Measurements from ENCODE around the gene UBE2M. TPM values are rescaled to one million over a fixed set of nuclear protein-coding genes. Genes with fewer than 3 reads are reported as not detected.

UBE2M gene
- total and polyA plus RNA-seq, 2 experiments from 2014 or later: 27.6 to 64.5 TPM

GRCh38 chr19:58563823-58564222 lies 5.4 kb upstream of the UBE2M start (continued):
- TF ChIP-seq REST (IDR thresholded peaks at IDR 0.05; ENCODE audit: unreplicated experiment) (no peak), ETS1 (IDR thresholded peaks at IDR 0.05) (no peak), EZH2phosphoT487 (IDR thresholded peaks at IDR 0.05; ENCODE audit: unreplicated experiment) (no peak), CREB1 (CRISPR knock-in tag; IDR thresholded peaks at IDR 0.05; ENCODE audit: low read depth) (no peak), STAT1 (IDR thresholded peaks at IDR 0.05; ENCODE audit: unreplicated experiment) (no peak), ZNF331 (CRISPR knock-in tag; IDR thresholded peaks at IDR 0.05; ENCODE audit: low read depth) (no peak), EZH2 (IDR thresholded peaks at IDR 0.05; ENCODE audit: low read depth, unreplicated experiment) (no peak), NANOG (IDR thresholded peaks at IDR 0.05; ENCODE audit: borderline replicate concordance) (no peak)

- H3F3A ChIP-seq (replicated peaks; ENCODE audit: low read depth): peaks cover 21% of the 10 kb centered on the region
- Mint-ChIP-seq H3K4me3 (peak overlapping the region; percentile 80), H3K27me3 (ENCODE audit: insufficient read depth, low read depth, poor library complexity) (peaks cover 42% of the 10 kb centered on the region), H3K36me3 (ENCODE audit: low read depth) (peaks cover 19% of the 10 kb centered on the region), H3K27ac (peak overlapping the region; percentile 88; the same call in 1 of the 2 replicates), H3K9me3 (no peaks in the 10 kb centered on the region; the same call in 2 of the 3 replicates), H3K4me1 (peaks cover 19% of the 10 kb centered on the region)
- no peak overlapping the region for H3K27ac ChIP-seq (ENCODE audit: low read depth)
- H3K36me3 ChIP-seq (ENCODE audit: insufficient read depth): no peaks in the 10 kb centered on the region
- H3K4me2 ChIP-seq: peak overlapping the region; percentile 93
- peaks cover 5% of the 10 kb centered on the region; the same call in 1 of the 2 replicates for H3K9me2 ChIP-seq (ENCODE audit: insufficient read depth)
- H4K20me1 ChIP-seq (replicated peaks; ENCODE audit: insufficient read depth): no peaks in the 10 kb centered on the region
- ATAC-seq (peak; percentile 4), DNase-seq (ENCODE audit: low spot score) (peak; percentile 50)
- H3K27me3 ChIP-seq (ENCODE audit: insufficient read depth): peaks cover 48% of the 10 kb centered on the region
- peak overlapping the region; percentile 76; the same call in 1 of the 2 replicates for H2AFZ ChIP-seq
- peak overlapping the region; percentile 65 for H3K4me3 ChIP-seq
- peaks cover 14% of the 10 kb centered on the region; the same call in 1 of the 2 replicates for H3K4me1 ChIP-seq (ENCODE audit: insufficient read depth)
- H3K79me2 ChIP-seq (replicated peaks; ENCODE audit: insufficient read depth): peaks cover under 1% of the 10 kb centered on the region; the same call in 1 of the 2 replicates
- no peak for TF ChIP-seq EZH2phosphoT487 (IDR thresholded peaks at IDR 0.05; ENCODE audit: unreplicated experiment)
- no peak for TF ChIP-seq ETS1 (IDR thresholded peaks at IDR 0.05)
- no peak for TF ChIP-seq STAT1 (IDR thresholded peaks at IDR 0.05; ENCODE audit: unreplicated experiment)
- no peak for TF ChIP-seq JUNB (IDR thresholded peaks at IDR 0.05; ENCODE audit: unreplicated experiment)
- no peak for TF ChIP-seq REST (IDR thresholded peaks at IDR 0.05; ENCODE audit: unreplicated experiment)
These were observed 4.7 kb upstream of the UBE2M start for GRCh38 chr19:58563034-58563573.

Data from GM23338 (cell line).